DMS114 treated with DMSO at 0.1 percent for 48 hours (cell line): Measurements from ENCODE around the gene NOS1.
"Not testable (repeated sequence)": the region's sequence is repeated elsewhere in the genome, so short reads cannot be mapped to it uniquely, and the experiment has no call there.

ENCODE experiments used
- DNase-seq: peaks from one replicate; lab custom pipeline; 2025; ENCODE audit not compliant: unreplicated experiment; lab: John Stamatoyannopoulos, UW

Gene NOS1

GRCh38 chr12:117182866-117183265 is 178.6 kb downstream of the NOS1 start:
- DNase-seq, result no peak

DNA sequence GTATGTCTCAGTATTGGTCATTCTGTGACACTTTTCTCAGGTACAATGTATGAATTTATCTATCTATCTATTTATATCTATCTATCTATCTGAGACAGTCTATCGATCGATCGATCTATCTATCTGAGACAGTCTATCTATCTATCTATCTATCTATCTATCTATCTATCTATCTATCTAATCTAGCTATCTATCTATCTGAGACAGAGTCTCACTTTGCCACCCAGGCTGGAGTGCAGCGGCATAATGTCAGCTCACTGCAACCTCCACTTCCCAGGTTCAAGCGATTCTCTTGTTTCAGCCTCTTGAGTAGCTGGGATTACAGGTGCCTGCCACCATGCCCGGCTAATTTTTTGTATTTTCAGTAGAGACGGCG is 180.0 kb downstream of the NOS1 start:
- DNase-seq, result not testable (repeated sequence)

- DNase-seq, result no peak
Measured at GRCh38 chr12:117180758-117181467, 180.5 kb downstream of the NOS1 start.

GRCh38 chr12:117178745-117179144 is 182.7 kb downstream of the NOS1 start:
- DNase-seq, result no peak

- no peak for DNase-seq
Measured at GRCh38 chr12:117178301-117178700, 183.1 kb downstream of the NOS1 start.

DNA sequence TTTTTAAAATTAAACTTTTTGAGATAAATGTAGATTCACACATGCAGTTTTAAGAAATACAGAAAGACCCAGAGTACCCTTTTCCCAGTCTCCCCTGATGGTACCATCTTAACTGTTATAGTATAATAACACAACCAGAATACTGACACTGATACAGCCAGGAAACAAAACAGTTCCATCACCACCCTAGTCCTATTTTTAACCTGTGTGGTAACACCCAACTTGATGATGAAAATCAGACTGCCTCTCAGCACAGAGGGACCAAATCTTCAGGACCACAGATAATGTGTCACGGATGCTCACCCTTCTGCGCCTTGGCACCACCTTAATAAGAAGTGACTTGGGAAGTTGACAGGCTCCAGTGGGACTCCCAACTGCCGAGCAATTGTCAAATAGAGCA is 189.3 kb downstream of the NOS1 start:
- no peak for DNase-seq

- DNase-seq, result no peak
Measured at GRCh38 chr12:117171499-117172162, 189.8 kb downstream of the NOS1 start.

DNA sequence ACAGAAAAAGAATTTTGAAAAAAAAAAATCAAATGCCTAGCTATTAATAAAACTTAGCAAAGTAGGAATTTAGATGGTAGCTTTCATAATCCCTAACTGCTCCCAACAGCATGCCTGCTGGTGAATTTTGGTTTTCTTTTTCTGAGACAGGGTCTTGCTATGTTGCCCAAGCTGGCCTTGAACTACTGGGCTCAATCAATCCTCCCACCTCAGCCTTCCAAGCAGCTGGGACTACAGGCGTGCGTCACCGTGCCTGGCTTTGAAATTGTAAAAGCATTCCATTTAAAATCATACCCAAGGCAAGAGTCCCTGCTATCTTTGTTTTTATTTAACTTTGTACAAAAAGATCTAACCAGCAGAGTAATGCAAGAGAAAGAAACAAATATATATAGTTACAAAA is 191.9 kb downstream of the NOS1 start:
- DNase-seq, result no peak

GRCh38 chr12:117168976-117169375 is 192.4 kb downstream of the NOS1 start:
- no peak for DNase-seq

DNA sequence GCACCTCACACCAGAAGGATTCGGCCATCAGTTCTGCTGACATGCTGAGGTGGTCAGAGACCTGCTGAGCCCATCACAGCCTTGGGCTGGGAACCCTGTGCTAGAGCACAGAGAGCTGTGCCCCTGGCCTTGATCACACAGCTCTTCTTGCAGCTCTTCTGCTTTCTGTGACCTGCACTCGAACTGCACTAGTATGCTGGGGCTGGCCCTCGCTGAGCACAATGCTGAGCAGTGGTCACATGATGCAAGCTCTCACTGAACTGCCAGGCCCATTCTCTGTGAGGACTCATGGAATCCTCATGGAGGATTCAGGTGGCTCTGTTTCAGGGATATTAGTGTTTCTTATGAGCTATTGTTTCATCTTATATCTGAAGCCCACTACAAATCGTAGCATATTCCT is 193.7 kb downstream of the NOS1 start:
- no peak for DNase-seq

DNA sequence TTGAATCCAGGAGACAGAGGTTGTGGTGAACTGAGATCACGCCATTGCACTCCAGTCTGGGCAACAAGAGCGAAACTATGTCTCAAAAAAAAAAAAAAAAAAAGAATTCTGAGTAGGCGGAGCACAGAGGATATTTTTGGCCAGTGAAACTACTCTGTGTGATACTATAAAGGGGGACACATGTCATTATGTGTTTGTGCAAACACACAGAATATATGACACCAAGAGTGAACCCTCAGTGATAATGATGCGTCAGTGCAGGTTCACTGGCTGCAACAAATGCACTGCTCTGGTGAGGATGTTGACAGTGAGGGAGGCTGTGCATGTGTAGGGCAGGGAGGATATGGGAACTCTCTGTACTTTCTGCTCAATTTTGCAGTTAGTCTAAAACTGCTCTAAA is 195.3 kb downstream of the NOS1 start:
- no peak for DNase-seq

DNA sequence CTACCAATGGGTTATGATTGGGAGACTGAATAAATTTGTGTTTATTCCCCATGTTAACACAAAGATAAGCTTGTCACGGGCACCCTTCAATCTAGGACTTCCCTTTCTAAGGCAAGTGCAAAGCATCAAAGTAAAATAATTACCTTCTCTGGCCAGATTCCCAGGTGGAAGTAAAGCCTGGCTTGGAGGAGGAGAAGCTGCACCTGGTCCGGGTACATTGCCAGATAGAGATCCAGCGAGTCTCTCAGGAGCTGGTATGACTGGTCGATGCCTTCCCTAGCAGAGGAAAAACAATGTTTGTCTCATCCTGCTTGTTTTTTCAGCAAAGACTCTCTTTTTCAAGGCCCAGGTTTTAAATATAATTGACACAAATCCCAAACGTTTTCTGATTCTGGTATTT is 196.1 kb downstream of the NOS1 start:
- DNase-seq, result no peak

DNA sequence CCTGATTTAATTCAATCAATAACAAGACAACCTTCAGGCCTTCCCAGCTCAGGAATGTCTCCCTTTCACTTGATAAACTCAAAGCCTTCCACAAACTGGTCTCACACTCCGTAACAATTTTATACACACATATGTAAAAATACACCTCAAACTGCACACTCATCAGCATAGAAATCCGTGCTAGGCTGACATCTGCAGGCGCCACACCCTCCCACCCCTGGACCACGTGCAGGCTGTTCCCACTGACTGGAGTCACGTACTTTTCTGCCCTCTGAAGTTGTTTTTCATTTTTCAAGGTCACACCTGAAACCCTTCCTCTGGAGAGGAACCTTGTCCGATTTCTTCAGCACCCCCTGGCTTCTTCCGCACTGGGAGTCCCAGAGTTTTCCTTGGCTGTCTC is 198.8 kb downstream of the NOS1 start:
- DNase-seq, result no peak

- DNase-seq, result no peak
Measured at GRCh38 chr12:117162167-117162539, 199.3 kb downstream of the NOS1 start.

DNA sequence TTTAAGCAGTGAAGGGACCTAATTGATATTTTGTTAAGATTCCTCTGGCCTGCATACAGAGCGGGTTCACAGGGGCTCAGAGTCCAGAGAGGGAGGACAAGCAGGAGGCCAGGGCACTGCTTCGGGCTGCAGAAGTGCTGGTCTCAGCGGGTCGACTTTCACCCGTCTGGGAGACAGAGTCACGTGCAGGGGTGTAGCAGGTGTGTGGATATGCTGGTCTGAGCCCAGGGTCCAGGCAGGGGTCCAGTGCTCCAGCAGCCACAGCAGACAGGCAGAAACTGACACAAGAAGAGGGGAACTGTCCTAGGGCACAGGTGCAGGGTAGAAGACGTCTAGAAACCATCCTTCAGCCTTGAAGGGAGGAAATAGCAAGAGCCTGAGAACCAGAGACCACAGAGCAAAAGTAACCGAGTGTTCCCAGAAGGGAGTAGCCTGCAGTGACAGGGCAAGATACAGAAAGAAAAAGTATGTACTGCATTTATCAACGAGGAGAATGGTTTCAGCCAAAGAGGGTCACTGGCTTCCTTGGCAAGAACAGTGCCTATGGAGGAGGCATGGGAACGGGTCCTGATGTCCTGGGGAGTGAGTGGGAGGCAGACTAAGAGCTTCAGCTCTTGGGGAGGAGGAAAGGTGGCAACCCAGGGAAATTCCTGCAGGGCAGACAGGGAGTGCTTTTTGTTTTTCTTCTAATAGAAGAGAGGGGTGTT is 199.8 kb downstream of the NOS1 start:
- DNase-seq, result no peak

DNA sequence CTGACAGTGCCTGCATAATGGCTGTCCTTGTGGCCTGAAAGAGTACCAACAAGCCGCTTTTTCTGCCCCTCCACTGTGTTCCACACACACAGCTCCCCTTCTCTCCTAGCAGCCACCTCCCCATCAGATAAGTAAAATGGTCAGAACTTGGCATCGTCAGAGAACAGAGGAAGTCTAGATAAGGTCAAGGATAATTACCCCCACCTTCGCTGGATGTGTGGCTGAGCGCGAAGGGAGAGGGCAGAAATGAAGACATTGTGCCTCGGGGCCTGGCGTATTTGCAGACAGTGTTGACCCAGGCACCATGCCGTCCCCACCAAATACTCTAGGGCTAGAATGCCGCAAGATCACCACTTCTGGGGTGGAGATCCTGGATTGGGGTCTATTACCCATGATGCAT is 201.8 kb downstream of the NOS1 start:
- no peak for DNase-seq

GRCh38 chr12:117158911-117159553 is 202.4 kb downstream of the NOS1 start:
- no peak for DNase-seq
